Mesothelial cell of epicardium (in vitro differentiated cells): ENCODE results near the gene MGMT. TPM values are rescaled to one million over a fixed set of nuclear protein-coding genes. Genes with fewer than 3 reads are reported as not detected.

Experiments used
- DNase-seq, 2 experiments: peaks; one replicate each; pipeline ENCODE4 v3.0.0; 2021; ENCODE audit warnings: low spot score in 2 of 2; ENCODE audit not compliant: unreplicated experiment in 2 of 2
- H3K27ac Mint-ChIP-seq: 2 replicates; pipeline ENCODE4 v1.8.0; 2021; ENCODE audit warnings: mixed read lengths
- H3K27me3 Mint-ChIP-seq: 2 replicates; pipeline ENCODE4 v1.8.0; 2021; ENCODE audit warnings: low read depth, mixed read lengths
- H3K36me3 Mint-ChIP-seq: 2 replicates; pipeline ENCODE4 v1.8.0; 2021; ENCODE audit warnings: mixed read lengths
- H3K4me1 Mint-ChIP-seq: 2 replicates; pipeline ENCODE4 v1.8.0; 2021; ENCODE audit warnings: mixed read lengths
- H3K4me3 Mint-ChIP-seq: 2 replicates; pipeline ENCODE4 v1.8.0; 2021; ENCODE audit warnings: mild to moderate bottlenecking, moderate library complexity, mixed read lengths
- H3K9me3 Mint-ChIP-seq: 2 replicates; pipeline ENCODE4 v1.8.0; 2021; ENCODE audit warnings: mixed read lengths
- CTCF ChIP-seq: fragments of 200-600 bp; sonication (generic); IDR thresholded peaks from one replicate; pipeline ENCODE4 v1.5.0; 2021; ENCODE audit warnings: antibody characterized with exemption; ENCODE audit not compliant: unreplicated experiment
- total RNA-seq: library from RNA; stranded (reverse); gene quantifications from 3 replicates; pipeline ENCODE4 v1.2.1, GENCODE V29; 2021

Gene MGMT
- total RNA-seq, 1 donor from 2014 or later = 35.7 TPM

DNA sequence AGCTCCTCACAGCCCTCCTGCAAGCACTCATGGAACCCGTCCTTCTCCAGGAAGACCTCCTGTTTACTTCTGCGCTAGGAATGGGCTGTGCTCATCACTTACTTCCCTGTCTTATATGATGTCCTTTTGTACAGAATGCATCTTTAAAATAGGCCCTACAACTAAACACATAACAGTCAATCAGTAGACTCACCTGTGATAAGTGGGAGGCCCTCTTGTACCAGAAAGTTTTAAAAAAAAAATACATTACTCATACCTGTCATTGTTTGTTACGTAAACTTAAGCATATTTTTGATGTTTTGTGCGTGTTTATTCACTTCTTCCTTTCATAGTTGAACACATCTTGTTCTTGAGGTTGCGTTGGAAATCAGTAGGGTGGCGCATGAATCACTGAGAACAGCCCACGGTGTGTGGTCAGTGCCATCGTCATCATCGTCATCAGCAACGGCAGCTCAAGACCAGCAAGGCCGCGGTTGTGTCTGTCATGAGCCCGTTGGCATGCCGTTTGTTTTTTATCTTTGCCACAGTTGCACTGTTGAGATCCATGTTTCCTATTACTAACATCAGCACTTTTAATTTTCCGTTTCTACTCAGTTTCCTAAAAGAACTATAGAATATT, 232.8 kb downstream of the MGMT start:
- no peak for TF ChIP-seq CTCF
- no peak overlapping the region for H3K27ac Mint-ChIP-seq
- H3K4me1 Mint-ChIP-seq = peaks cover 14% of the 10 kb centered on the region
- H3K4me3 Mint-ChIP-seq = no peak overlapping the region
- H3K9me3 Mint-ChIP-seq = no peaks in the 10 kb centered on the region
- no peak for DNase-seq
- H3K36me3 Mint-ChIP-seq = no peaks in the 10 kb centered on the region
- H3K27me3 Mint-ChIP-seq = no peaks in the 10 kb centered on the region

DNA sequence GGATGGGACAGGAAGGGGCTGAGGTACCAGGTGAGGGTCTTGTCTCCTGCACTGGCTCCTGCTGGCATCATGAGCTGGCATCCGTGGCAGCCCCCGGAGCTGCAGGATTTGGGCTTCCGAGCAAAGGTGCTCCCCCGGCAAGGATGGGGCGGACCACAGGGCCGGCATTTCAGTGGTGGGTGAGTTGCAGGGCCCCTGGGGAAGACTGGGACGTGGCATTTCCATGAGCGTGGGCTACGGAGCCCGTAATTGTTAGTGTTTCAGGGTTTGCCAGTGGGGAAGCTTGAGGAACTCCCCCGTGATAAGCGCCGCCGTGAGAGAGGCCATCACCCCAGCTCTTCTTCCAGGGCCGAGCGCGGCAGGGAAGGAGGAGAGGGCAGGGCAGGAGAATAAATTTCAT, 235.6 kb downstream of the MGMT start:
- Mint-ChIP-seq H3K36me3 (no peaks in the 10 kb centered on the region), H3K4me3 (no peak overlapping the region), H3K27me3 (no peaks in the 10 kb centered on the region), H3K4me1 (peaks cover 9% of the 10 kb centered on the region), H3K9me3 (no peaks in the 10 kb centered on the region), H3K27ac (no peak overlapping the region)
- TF ChIP-seq CTCF = no peak
- DNase-seq = no peak

DNA sequence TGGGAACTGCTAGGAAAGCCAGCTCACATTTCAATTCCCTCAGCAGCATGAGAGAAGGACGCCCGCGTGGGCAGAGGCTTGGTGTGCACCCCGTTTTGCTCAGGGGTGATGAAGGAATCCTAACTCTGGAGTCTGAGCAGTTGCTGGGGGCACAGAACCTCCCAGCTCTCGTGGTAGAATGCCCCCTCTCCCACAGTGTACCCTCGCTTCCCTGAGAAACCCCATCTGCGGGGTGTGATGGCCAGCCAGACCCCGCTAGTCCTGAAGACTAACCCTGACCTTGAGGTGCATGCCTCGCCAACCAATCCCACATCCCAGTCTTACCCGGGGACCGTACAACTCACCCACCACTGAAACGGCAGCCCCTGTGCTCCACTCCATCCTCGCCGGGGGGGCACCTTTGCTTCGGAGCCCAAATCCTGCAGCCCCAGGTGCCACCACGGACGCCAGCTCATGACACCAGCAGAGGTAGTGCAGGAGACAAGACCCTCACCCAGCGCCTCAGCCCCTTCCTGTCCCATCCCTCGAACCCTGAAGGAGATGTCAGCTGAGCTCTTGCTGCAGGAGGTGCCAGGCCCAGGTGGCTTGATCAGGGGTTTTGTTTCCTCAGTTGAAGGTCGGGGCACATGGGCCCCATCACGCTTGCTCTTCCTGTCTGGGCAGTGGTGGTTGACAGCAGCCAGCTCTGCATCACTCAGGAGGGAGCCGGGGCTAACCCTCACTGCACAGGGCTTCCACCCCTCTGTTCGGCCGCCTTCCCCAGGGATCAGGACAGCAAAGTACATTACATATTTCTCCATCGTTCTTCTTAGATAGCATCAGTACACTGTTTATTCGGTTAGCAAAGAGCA, 236.5 kb downstream of the MGMT start:
- H3K36me3 Mint-ChIP-seq = no peaks in the 10 kb centered on the region
- peaks cover 9% of the 10 kb centered on the region for H3K4me1 Mint-ChIP-seq
- no peak overlapping the region for H3K27ac Mint-ChIP-seq
- no peak for TF ChIP-seq CTCF
- no peak for DNase-seq
- no peaks in the 10 kb centered on the region for H3K9me3 Mint-ChIP-seq
- no peaks in the 10 kb centered on the region for H3K27me3 Mint-ChIP-seq
- H3K4me3 Mint-ChIP-seq = no peak overlapping the region

- no peak for DNase-seq
- H3K36me3 Mint-ChIP-seq = peaks cover 4% of the 10 kb centered on the region
- no peak overlapping the region for H3K27ac Mint-ChIP-seq
- H3K4me1 Mint-ChIP-seq = peaks cover 9% of the 10 kb centered on the region
- no peaks in the 10 kb centered on the region for H3K9me3 Mint-ChIP-seq
- no peak for TF ChIP-seq CTCF
- no peaks in the 10 kb centered on the region for H3K27me3 Mint-ChIP-seq
- no peak overlapping the region for H3K4me3 Mint-ChIP-seq
Observed at GRCh38 chr10:129704225-129704624, 237.2 kb downstream of the MGMT start.

DNA sequence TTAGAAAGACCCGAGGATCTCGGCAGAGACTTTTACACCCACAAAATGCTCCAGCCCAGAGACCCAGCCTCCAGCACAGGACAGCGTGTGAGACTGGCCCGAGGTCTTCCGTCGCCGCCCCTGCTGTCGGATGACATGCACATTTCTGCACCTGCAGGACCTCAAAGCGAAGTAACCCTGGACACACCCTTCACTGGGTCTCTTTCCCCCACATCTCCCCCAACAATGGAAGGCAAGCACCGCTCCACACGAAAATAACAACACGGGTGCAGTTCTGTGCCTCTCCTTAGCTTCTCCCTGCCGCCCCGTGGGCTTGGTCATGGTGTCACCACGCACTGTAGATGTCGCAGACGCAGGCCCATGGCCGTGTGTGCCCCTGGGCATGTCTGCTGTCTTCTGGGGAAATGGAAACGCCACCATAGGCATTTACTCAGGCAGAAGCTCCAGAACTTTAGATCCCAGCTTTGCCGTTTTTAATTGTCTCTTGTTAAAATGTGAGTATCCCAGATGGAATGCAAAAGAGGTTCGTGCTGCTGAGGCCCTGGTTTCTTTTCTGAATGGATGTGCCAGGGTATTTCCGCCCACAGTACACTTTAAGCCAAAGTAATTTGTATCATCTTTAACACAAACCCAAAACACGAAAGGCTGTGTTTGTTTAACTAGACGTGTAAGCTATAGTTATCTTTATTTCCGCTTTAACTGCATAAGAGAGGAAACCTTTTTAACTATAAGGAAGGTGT, 237.9 kb downstream of the MGMT start:
- Mint-ChIP-seq H3K27ac (no peak overlapping the region), H3K4me1 (peaks cover 9% of the 10 kb centered on the region)

More for the DNA sequence above, 237.9 kb downstream of the MGMT start:
- Mint-ChIP-seq H3K9me3 (no peaks in the 10 kb centered on the region), H3K4me3 (no peak overlapping the region), H3K36me3 (peaks cover 6% of the 10 kb centered on the region), H3K27me3 (no peaks in the 10 kb centered on the region)
- DNase-seq = no peak
- no peak for TF ChIP-seq CTCF
